Vagina (tissue), 2 donors: Measurements from ENCODE around the gene DPH3.

Source experiments
- POLR2A ChIP-seq, 2 donors: fragments of 450-650 bp; IDR thresholded peaks; one replicate each; pipeline ENCODE4 v1.6.1; 2017; ENCODE audit warnings: antibody characterized with exemption in 2 of 2, mild to moderate bottlenecking in 2 of 2, moderate library complexity in 2 of 2
- TF ChIP-seq, protein P1 (sequence below), 3 experiments: fragments of 450-650 bp in 2 of 3; fragments of 200-600 bp in 1 of 3; sonication (generic) in 1 of 3; IDR thresholded peaks; one replicate each; pipeline ENCODE4 v1.5.1; 2017 to 2019; ENCODE audit warnings: antibody characterized with exemption in 3 of 3, mild to moderate bottlenecking in 2 of 3, moderate library complexity in 2 of 3

DNA sequence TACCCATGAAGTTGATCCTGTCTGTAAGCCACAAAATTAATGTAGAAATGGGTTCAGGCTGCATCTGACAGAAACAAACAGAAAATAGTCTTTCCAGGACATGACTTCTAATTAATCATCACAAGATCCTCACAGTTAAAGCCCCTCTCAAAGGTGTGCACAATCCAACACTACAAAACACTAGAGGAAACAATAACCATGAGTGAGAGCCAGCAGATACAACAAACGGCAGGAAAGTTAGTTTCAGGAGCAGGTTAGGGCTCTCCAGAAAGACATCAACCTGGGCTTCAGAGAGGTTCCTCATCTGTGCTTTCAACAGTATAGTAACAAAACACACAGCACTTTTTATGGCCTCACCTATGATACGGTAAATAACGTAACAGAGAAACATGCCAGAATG, 42.8 kb downstream of the DPH3 start:
- TF ChIP-seq, protein P1, sequence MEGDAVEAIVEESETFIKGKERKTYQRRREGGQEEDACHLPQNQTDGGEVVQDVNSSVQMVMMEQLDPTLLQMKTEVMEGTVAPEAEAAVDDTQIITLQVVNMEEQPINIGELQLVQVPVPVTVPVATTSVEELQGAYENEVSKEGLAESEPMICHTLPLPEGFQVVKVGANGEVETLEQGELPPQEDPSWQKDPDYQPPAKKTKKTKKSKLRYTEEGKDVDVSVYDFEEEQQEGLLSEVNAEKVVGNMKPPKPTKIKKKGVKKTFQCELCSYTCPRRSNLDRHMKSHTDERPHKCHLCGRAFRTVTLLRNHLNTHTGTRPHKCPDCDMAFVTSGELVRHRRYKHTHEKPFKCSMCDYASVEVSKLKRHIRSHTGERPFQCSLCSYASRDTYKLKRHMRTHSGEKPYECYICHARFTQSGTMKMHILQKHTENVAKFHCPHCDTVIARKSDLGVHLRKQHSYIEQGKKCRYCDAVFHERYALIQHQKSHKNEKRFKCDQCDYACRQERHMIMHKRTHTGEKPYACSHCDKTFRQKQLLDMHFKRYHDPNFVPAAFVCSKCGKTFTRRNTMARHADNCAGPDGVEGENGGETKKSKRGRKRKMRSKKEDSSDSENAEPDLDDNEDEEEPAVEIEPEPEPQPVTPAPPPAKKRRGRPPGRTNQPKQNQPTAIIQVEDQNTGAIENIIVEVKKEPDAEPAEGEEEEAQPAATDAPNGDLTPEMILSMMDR (IDR thresholded peaks at IDR 0.05) = no peak
- TF ChIP-seq POLR2A (IDR thresholded peaks at IDR 0.05) = no peak
